ENCODE results near the gene DPYSL4.

Gene DPYSL4

GRCh38 chr10:132170561-132171361, 16.0 kb upstream of the DPYSL4 start:
- H3K4me3 ChIP-seq (ENCODE audit: low read depth, low read length): no peak overlapping the region
- TF ChIP-seq CTCF (IDR thresholded peaks at IDR 0.05; ENCODE audit: borderline replicate concordance, insufficient read depth, low read depth, low read length): no peak

- H3K4me3 ChIP-seq (ENCODE audit: low read depth, low read length): no peak overlapping the region
- TF ChIP-seq CTCF (IDR thresholded peaks at IDR 0.05; ENCODE audit: borderline replicate concordance, insufficient read depth, low read depth, low read length): no peak
Observed at GRCh38 chr10:132172091-132173066, 14.4 kb upstream of the DPYSL4 start.

GRCh38 chr10:132173185-132173584, 13.6 kb upstream of the DPYSL4 start:
- no peak for TF ChIP-seq CTCF (IDR thresholded peaks at IDR 0.05; ENCODE audit: borderline replicate concordance, insufficient read depth, low read depth, low read length)
- H3K4me3 ChIP-seq (ENCODE audit: low read depth, low read length): no peak overlapping the region

GRCh38 chr10:132174237-132174636, 12.5 kb upstream of the DPYSL4 start:
- no peak for TF ChIP-seq CTCF (IDR thresholded peaks at IDR 0.05; ENCODE audit: borderline replicate concordance, insufficient read depth, low read depth, low read length)
- H3K4me3 ChIP-seq (ENCODE audit: low read depth, low read length): no peak overlapping the region

- TF ChIP-seq CTCF (IDR thresholded peaks at IDR 0.05; ENCODE audit: borderline replicate concordance, insufficient read depth, low read depth, low read length): no peak
- no peak overlapping the region for H3K4me3 ChIP-seq (ENCODE audit: low read depth, low read length)
Observed at GRCh38 chr10:132175408-132175807, 11.3 kb upstream of the DPYSL4 start.

GRCh38 chr10:132175907-132176581, 10.7 kb upstream of the DPYSL4 start:
- H3K4me3 ChIP-seq (ENCODE audit: low read depth, low read length): no peak overlapping the region
- no peak for TF ChIP-seq CTCF (IDR thresholded peaks at IDR 0.05; ENCODE audit: borderline replicate concordance, insufficient read depth, low read depth, low read length)

Measured in GM12875 (cell line).